Measurements from ENCODE around the gene PLD2. TPM values are rescaled to one million over a fixed set of nuclear protein-coding genes. Genes with fewer than 3 reads are reported as not detected.

PLD2 gene
- total and polyA plus RNA-seq, 7 donors = 2.4 to 7.5 (median 3.8) TPM

- H3K27me3 ChIP-seq (ENCODE audit: insufficient read depth in 3 of 3, low read length in 2 of 3) = no peaks in the 10 kb centered on the region
- H3K36me3 ChIP-seq (ENCODE audit: insufficient read depth in 1 of 2, low read depth in 1 of 2) = no peaks in the 10 kb centered on the region
- TF ChIP-seq, protein P1, sequence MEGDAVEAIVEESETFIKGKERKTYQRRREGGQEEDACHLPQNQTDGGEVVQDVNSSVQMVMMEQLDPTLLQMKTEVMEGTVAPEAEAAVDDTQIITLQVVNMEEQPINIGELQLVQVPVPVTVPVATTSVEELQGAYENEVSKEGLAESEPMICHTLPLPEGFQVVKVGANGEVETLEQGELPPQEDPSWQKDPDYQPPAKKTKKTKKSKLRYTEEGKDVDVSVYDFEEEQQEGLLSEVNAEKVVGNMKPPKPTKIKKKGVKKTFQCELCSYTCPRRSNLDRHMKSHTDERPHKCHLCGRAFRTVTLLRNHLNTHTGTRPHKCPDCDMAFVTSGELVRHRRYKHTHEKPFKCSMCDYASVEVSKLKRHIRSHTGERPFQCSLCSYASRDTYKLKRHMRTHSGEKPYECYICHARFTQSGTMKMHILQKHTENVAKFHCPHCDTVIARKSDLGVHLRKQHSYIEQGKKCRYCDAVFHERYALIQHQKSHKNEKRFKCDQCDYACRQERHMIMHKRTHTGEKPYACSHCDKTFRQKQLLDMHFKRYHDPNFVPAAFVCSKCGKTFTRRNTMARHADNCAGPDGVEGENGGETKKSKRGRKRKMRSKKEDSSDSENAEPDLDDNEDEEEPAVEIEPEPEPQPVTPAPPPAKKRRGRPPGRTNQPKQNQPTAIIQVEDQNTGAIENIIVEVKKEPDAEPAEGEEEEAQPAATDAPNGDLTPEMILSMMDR (IDR thresholded peaks at IDR 0.05) = no peak
- H3K4me1 ChIP-seq = no peaks in the 10 kb centered on the region
- no peak overlapping the region for H3K4me3 ChIP-seq
- DNase-seq (no peak), ATAC-seq (no peak)
- no peak overlapping the region for H3K27ac ChIP-seq
- intact Hi-C loops (cut with DNase I) = no loop called here
- no peaks in the 10 kb centered on the region for H3K9me3 ChIP-seq
- WGBS, 3 donors = 82 to 92% (median 83%) methylated on average over 2 of the region's 2 CpGs
Observed at GRCh38 chr17:4870855-4871254, 63.9 kb downstream of the PLD2 start.

DNA sequence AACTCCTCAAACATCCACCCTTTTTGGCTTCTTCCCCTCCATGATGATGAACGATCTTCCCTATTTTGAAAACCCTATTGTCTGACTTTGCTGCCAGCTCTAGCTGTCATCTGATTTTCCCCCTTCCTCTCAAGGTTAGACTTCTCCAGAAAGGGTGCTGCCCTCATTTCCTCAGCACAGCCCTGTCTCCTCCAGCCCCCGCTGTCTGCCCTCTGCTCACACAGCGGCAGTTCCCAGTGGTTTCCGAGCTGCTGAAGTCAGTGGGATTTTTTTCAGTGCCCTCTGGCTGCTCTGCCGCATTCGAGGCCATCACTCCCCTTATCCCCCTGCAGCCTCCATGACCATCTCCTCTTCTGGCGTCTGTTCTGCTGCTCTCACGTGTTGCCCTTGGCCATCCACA is 65.8 kb downstream of the PLD2 start:
- H3K27ac ChIP-seq = no peak overlapping the region
- ATAC-seq = no peak
- TF ChIP-seq, protein P1 (IDR thresholded peaks at IDR 0.05) = no peak
- no peaks in the 10 kb centered on the region for H3K27me3 ChIP-seq (ENCODE audit: insufficient read depth in 3 of 3, low read length in 2 of 3)
- no peak overlapping the region for H3K4me3 ChIP-seq
- H3K36me3 ChIP-seq (ENCODE audit: insufficient read depth in 1 of 2, low read depth in 1 of 2) = no peaks in the 10 kb centered on the region
- no peak for DNase-seq
- intact Hi-C loops (cut with DNase I) = no loop called here
- H3K9me3 ChIP-seq = no peaks in the 10 kb centered on the region
- H3K4me1 ChIP-seq = no peaks in the 10 kb centered on the region
- 58 to 63% (median 62%) methylated on average over 8 of the region's 8 CpGs for WGBS, 3 donors

Other genes starting within 250 kb of the PLD2 start
- not detected for gene GGT6, start 246.6 kb upstream of the PLD2 start, total RNA-seq
- gene GGT6, start 246.6 kb upstream of the PLD2 start, polyA plus RNA-seq = under 1 TPM in 1 of 3 donors, not detected in 2; 0.03 TPM
- 100 to 1,000 TPM; 248 to 524 (median 400) TPM for gene SMTNL2, start 222.6 kb upstream of the PLD2 start, total RNA-seq
- 100 to 1,000 TPM in 2 of 3 donors, 10 to 100 TPM in 1; 20.7 to 318 (median 210) TPM for gene SMTNL2, start 222.6 kb upstream of the PLD2 start, polyA plus RNA-seq
- gene ALOX15, start 165.5 kb upstream of the PLD2 start, total RNA-seq = under 1 TPM in 2 of 4 donors, not detected in 2; 0.10 to 0.36 TPM
- gene ALOX15, start 165.5 kb upstream of the PLD2 start, polyA plus RNA-seq = not detected
- 10 to 100 TPM; 51.7 to 57.2 (median 55.5) TPM for gene PELP1, start 103.0 kb upstream of the PLD2 start, total RNA-seq
- 10 to 100 TPM; 17.5 to 38.6 (median 20.4) TPM for gene PELP1, start 103.0 kb upstream of the PLD2 start, polyA plus RNA-seq
- 10 to 100 TPM; 12.1 to 16.5 (median 14.7) TPM for gene ARRB2, start 96.5 kb upstream of the PLD2 start, total RNA-seq
- 10 to 100 TPM in 1 of 3 donors, 1 to 10 TPM in 2; 6.6 to 11.8 (median 8.0) TPM for gene ARRB2, start 96.5 kb upstream of the PLD2 start, polyA plus RNA-seq
- gene MED11, start 75.7 kb upstream of the PLD2 start, total RNA-seq = 10 to 100 TPM; 19.2 to 26.6 (median 23.7) TPM
- 10 to 100 TPM; 44.0 to 52.1 (median 46.3) TPM for gene MED11, start 75.7 kb upstream of the PLD2 start, polyA plus RNA-seq
- under 1 TPM in 3 of 4 donors, not detected in 1; 0.08 to 0.30 (median 0.15) TPM for gene ZMYND15, start 67.3 kb upstream of the PLD2 start, total RNA-seq
- gene ZMYND15, start 67.3 kb upstream of the PLD2 start, polyA plus RNA-seq = under 1 TPM in 2 of 3 donors, not detected in 1; 0.04 to 0.09 TPM
- 1 to 10 TPM; 1.7 to 5.4 (median 2.8) TPM for gene CXCL16, start 67.2 kb upstream of the PLD2 start, total RNA-seq
- under 1 TPM; 0.45 to 0.72 (median 0.48) TPM for gene CXCL16, start 67.2 kb upstream of the PLD2 start, polyA plus RNA-seq
- not detected for gene TM4SF5, start 35.3 kb upstream of the PLD2 start, total RNA-seq
- gene TM4SF5, start 35.3 kb upstream of the PLD2 start, polyA plus RNA-seq = under 1 TPM in 1 of 3 donors, not detected in 2; 0.34 TPM
- under 1 TPM; 0.42 to 0.84 (median 0.64) TPM for gene VMO1, start 20.8 kb upstream of the PLD2 start, total RNA-seq
- gene VMO1, start 20.8 kb upstream of the PLD2 start, polyA plus RNA-seq = 1 to 10 TPM in 2 of 3 donors, under 1 TPM in 1; 0.84 to 3.1 (median 1.8) TPM
- not detected for gene GLTPD2, start 18.2 kb upstream of the PLD2 start, total RNA-seq
- gene GLTPD2, start 18.2 kb upstream of the PLD2 start, polyA plus RNA-seq = not detected
- gene PSMB6, start 11.0 kb upstream of the PLD2 start, total RNA-seq = 100 to 1,000 TPM; 160 to 254 (median 234) TPM
- gene PSMB6, start 11.0 kb upstream of the PLD2 start, polyA plus RNA-seq = 100 to 1,000 TPM; 416 to 561 (median 427) TPM
- 10 to 100 TPM; 15.8 to 23.8 (median 20.8) TPM for gene MINK1, start 26.2 kb downstream of the PLD2 start, total RNA-seq
- gene MINK1, start 26.2 kb downstream of the PLD2 start, polyA plus RNA-seq = 10 to 100 TPM in 2 of 3 donors, 1 to 10 TPM in 1; 8.9 to 19.2 (median 14.2) TPM
- under 1 TPM in 2 of 4 donors, not detected in 2; 0.20 to 0.30 TPM for gene C17orf107, start 92.4 kb downstream of the PLD2 start, total RNA-seq
- under 1 TPM; 0.01 to 0.10 (median 0.03) TPM for gene C17orf107, start 92.4 kb downstream of the PLD2 start, polyA plus RNA-seq
- 1 to 10 TPM in 1 of 4 donors, under 1 TPM in 3; 0.19 to 1.1 (median 0.28) TPM for gene CHRNE, start 95.9 kb downstream of the PLD2 start, total RNA-seq
- under 1 TPM; 0.16 to 0.70 (median 0.56) TPM for gene CHRNE, start 95.9 kb downstream of the PLD2 start, polyA plus RNA-seq
- under 1 TPM in 1 of 4 donors, not detected in 3; 0.10 TPM for gene GP1BA, start 125.1 kb downstream of the PLD2 start, total RNA-seq
- under 1 TPM in 2 of 3 donors, not detected in 1; 0.04 to 0.05 TPM for gene GP1BA, start 125.1 kb downstream of the PLD2 start, polyA plus RNA-seq
- 100 to 1,000 TPM in 3 of 4 donors, 10 to 100 TPM in 1; 97.1 to 225 (median 143) TPM for gene SLC25A11, start 132.9 kb downstream of the PLD2 start, total RNA-seq
- 100 to 1,000 TPM; 125 to 163 (median 128) TPM for gene SLC25A11, start 132.9 kb downstream of the PLD2 start, polyA plus RNA-seq
- 10 to 100 TPM; 85.1 to 96.3 (median 87.3) TPM for gene RNF167, start 133.1 kb downstream of the PLD2 start, total RNA-seq
- gene RNF167, start 133.1 kb downstream of the PLD2 start, polyA plus RNA-seq = 100 to 1,000 TPM in 1 of 3 donors, 10 to 100 TPM in 2; 85.7 to 151 (median 100.0) TPM
- 100 to 1,000 TPM; 149 to 253 (median 205) TPM for gene PFN1, start 141.4 kb downstream of the PLD2 start, total RNA-seq
- gene PFN1, start 141.4 kb downstream of the PLD2 start, polyA plus RNA-seq = 1,000 to 10,000 TPM in 1 of 3 donors, 100 to 1,000 TPM in 2; 220 to 1,518 (median 312) TPM
- 1,000 to 10,000 TPM; 2,251 to 3,238 (median 2,533) TPM for gene ENO3, start 144.0 kb downstream of the PLD2 start, total RNA-seq
- gene ENO3, start 144.0 kb downstream of the PLD2 start, polyA plus RNA-seq = 1,000 to 10,000 TPM; 1,126 to 5,696 (median 4,322) TPM
- 100 to 1,000 TPM in 3 of 4 donors, 10 to 100 TPM in 1; 79.2 to 156 (median 111) TPM for gene SPAG7, start 160.7 kb downstream of the PLD2 start, total RNA-seq
- 100 to 1,000 TPM in 2 of 3 donors, 10 to 100 TPM in 1; 93.2 to 179 (median 170) TPM for gene SPAG7, start 160.7 kb downstream of the PLD2 start, polyA plus RNA-seq
- 10 to 100 TPM; 43.0 to 60.8 (median 51.0) TPM for gene CAMTA2, start 180.5 kb downstream of the PLD2 start, total RNA-seq
- gene CAMTA2, start 180.5 kb downstream of the PLD2 start, polyA plus RNA-seq = 10 to 100 TPM; 30.3 to 50.2 (median 39.5) TPM
- gene INCA1, start 190.4 kb downstream of the PLD2 start, total RNA-seq = 1 to 10 TPM; 2.9 to 4.9 (median 3.5) TPM
- 1 to 10 TPM; 1.6 to 4.1 (median 4.0) TPM for gene INCA1, start 190.4 kb downstream of the PLD2 start, polyA plus RNA-seq
- 1,000 to 10,000 TPM in 1 of 4 donors, 100 to 1,000 TPM in 3; 624 to 1,039 (median 691) TPM for gene KIF1C, start 190.8 kb downstream of the PLD2 start, total RNA-seq
- 100 to 1,000 TPM; 204 to 445 (median 311) TPM for gene KIF1C, start 190.8 kb downstream of the PLD2 start, polyA plus RNA-seq
- not detected for gene SLC52A1, start 228.3 kb downstream of the PLD2 start, total RNA-seq
- under 1 TPM in 2 of 3 donors, not detected in 1; 0.01 to 0.04 TPM for gene SLC52A1, start 228.3 kb downstream of the PLD2 start, polyA plus RNA-seq